SK-N-SH (cell line): ENCODE data around the gene PFDN5. TPM values are rescaled to one million over a fixed set of nuclear protein-coding genes. Genes with fewer than 3 reads are reported as not detected.

Source experiments
- CTCF ChIA-PET: fragments of 300-600, 350-600 bp; formaldehyde crosslinking; extraction: SDS; loops from one replicate; lab custom pipeline; 2021; lab: Yijun Ruan, JAX
- POLR2A ChIA-PET: fragments of 350-600 bp; sonication (Branson Sonifier 250); formaldehyde crosslinking; extraction: SDS; loops from one replicate; lab custom pipeline; 2020; ENCODE audit warnings: antibody characterized with exemption, inconsistent platforms; lab: Yijun Ruan, JAX
- DNase-seq: peaks from one replicate; pipeline ENCODE4 v3.0.0; 2012
- H2AFZ ChIP-seq: fragments of 200-600 bp; sonication (generic); 2 replicates; pipeline ENCODE4 v1.8.1; 2016; ENCODE audit warnings: antibody characterized with exemption, mild to moderate bottlenecking, low read depth
- H3F3A ChIP-seq: fragments of 200-600 bp; sonication (generic); replicated peaks from 2 replicates; pipeline ENCODE3; 2016; ENCODE audit warnings: antibody characterized with exemption, mild to moderate bottlenecking; ENCODE audit not compliant: insufficient read depth
- H3K27ac ChIP-seq, 2 experiments: fragments of 200-500 bp in 1 of 2; fragments of 200-600 bp in 1 of 2; sonication (Bioruptor generic) in 1 of 2; sonication (generic), shearing (Covaris generic) in 1 of 2; 2 replicates each; pipeline versions ENCODE4 v1.5.1 to v1.6.1; 2014 to 2016; ENCODE audit warnings: low read depth in 2 of 2, inconsistent platforms in 1 of 2, low read length in 1 of 2, mild to moderate bottlenecking in 1 of 2, mixed read lengths in 1 of 2
- H3K27me3 ChIP-seq: fragments of 200-600 bp; sonication (generic), shearing (Covaris generic); 2 replicates; pipeline ENCODE4 v1.6.1; 2016; ENCODE audit warnings: mixed run types; ENCODE audit not compliant: insufficient read depth
- H3K36me3 ChIP-seq, 2 experiments: fragments of 200-500 bp in 1 of 2; fragments of 200-600 bp in 1 of 2; sonication (Bioruptor generic) in 1 of 2; sonication (generic) in 1 of 2; replicated peaks in 1 of 2; 2 replicates each; pipeline versions ENCODE3 to v1.5.1; 2014 to 2016; ENCODE audit warnings: low read length in 1 of 2, mild to moderate bottlenecking in 1 of 2; ENCODE audit not compliant: insufficient read depth in 2 of 2, control insufficient read depth in 1 of 2
- H3K4me1 ChIP-seq, 2 experiments: fragments of 200-500 bp in 1 of 2; fragments of 200-600 bp in 1 of 2; sonication (Bioruptor generic) in 1 of 2; sonication (generic), shearing (Covaris generic) in 1 of 2; 2 replicates each; pipeline versions ENCODE4 v1.5.1 to v1.6.1; 2014 to 2016; ENCODE audit warnings: low read depth in 1 of 2, low read length in 1 of 2, mixed run types in 1 of 2; ENCODE audit not compliant: insufficient read depth in 2 of 2, control insufficient read depth in 1 of 2
- H3K4me2 ChIP-seq: fragments of 200-600 bp; sonication (generic), shearing (Covaris generic); 2 replicates; pipeline ENCODE4 v1.6.1; 2017; ENCODE audit warnings: mixed run types
- H3K4me3 ChIP-seq, 2 experiments: fragments of 200-500 bp in 1 of 2; fragments of 200-600 bp in 1 of 2; sonication (Bioruptor generic) in 1 of 2; sonication (generic), shearing (Covaris generic) in 1 of 2; 2 replicates each; pipeline versions ENCODE4 v1.5.1 to v1.8.1; 2014 to 2016; ENCODE audit warnings: low read depth in 2 of 2, inconsistent platforms in 1 of 2, low read length in 1 of 2, mild to moderate bottlenecking in 1 of 2, mixed read lengths in 1 of 2, moderate library complexity in 1 of 2
- H3K79me2 ChIP-seq: fragments of 200-600 bp; sonication (generic); 2 replicates; pipeline ENCODE4 v1.8.1; 2017; ENCODE audit warnings: mild to moderate bottlenecking; ENCODE audit not compliant: insufficient read depth
- H3K9ac ChIP-seq: fragments of 200-600 bp; sonication (generic); 2 replicates; pipeline ENCODE4 v1.6.1; 2017; ENCODE audit warnings: mixed run types
- H3K9me2 ChIP-seq: fragments of 200-600 bp; sonication (generic); 2 replicates; pipeline ENCODE4 v1.6.1; 2017; ENCODE audit warnings: mixed run types
- H3K9me3 ChIP-seq: fragments of 200-600 bp; sonication (generic); 2 replicates; pipeline ENCODE4 v1.6.1; 2017; ENCODE audit warnings: mixed run types, mild to moderate bottlenecking, moderate library complexity
- H4K20me1 ChIP-seq: fragments of 200-600 bp; sonication (generic); 2 replicates; pipeline ENCODE4 v1.6.1; 2017; ENCODE audit warnings: mild to moderate bottlenecking, mixed run types; ENCODE audit not compliant: insufficient read depth
- EP300 ChIP-seq, 2 experiments: IDR thresholded peaks; 2 replicates each; pipeline versions ENCODE4 v1.4.0 to v1.6.1; 2012; ENCODE audit warnings: borderline replicate concordance in 1 of 2, low read depth in 1 of 2, low read length in 1 of 2
- FOSL2 ChIP-seq: IDR thresholded peaks from 2 replicates; pipeline ENCODE4 v1.4.0; 2012; ENCODE audit warnings: low read depth, mild to moderate bottlenecking, moderate library complexity, borderline replicate concordance
- FOXJ3 ChIP-seq: sonication (generic); formaldehyde crosslinking; IDR thresholded peaks from 2 replicates; pipeline ENCODE4 v1.5.1; 2020; ENCODE audit warnings: mild to moderate bottlenecking, missing genetic modification reagents
- FOXM1 ChIP-seq: IDR thresholded peaks from 2 replicates; pipeline ENCODE4 v1.4.0; 2012; ENCODE audit warnings: low read depth, mild to moderate bottlenecking
- JUND ChIP-seq: IDR thresholded peaks from 2 replicates; pipeline ENCODE4 v1.4.0; 2012
- NFIC ChIP-seq: IDR thresholded peaks from 2 replicates; pipeline ENCODE4 v1.4.0; 2012; ENCODE audit warnings: borderline replicate concordance
- POLR2AphosphoS5 ChIP-seq: IDR thresholded peaks from 2 replicates; pipeline ENCODE4 v1.6.1; 2012; ENCODE audit warnings: low read depth, low read length
- RAD21 ChIP-seq: IDR thresholded peaks from 2 replicates; pipeline ENCODE4 v1.6.1; 2012; ENCODE audit warnings: mild to moderate bottlenecking, low read length
- RFX5 ChIP-seq: IDR thresholded peaks from 2 replicates; pipeline ENCODE4 v1.6.1; 2012; ENCODE audit warnings: mild to moderate bottlenecking, improper control_type of control experiment, low read length
- RXRA ChIP-seq: IDR thresholded peaks from 2 replicates; pipeline ENCODE4 v1.4.0; 2012; ENCODE audit warnings: low read depth, mild to moderate bottlenecking, borderline replicate concordance
- SIN3A ChIP-seq: IDR thresholded peaks from 2 replicates; pipeline ENCODE4 v1.6.1; 2012; ENCODE audit warnings: low read depth, mild to moderate bottlenecking, low read length, moderate library complexity, borderline replicate concordance
- TAF1 ChIP-seq: IDR thresholded peaks from 2 replicates; pipeline ENCODE4 v1.6.1; 2012; ENCODE audit warnings: low read depth, mild to moderate bottlenecking, low read length, moderate library complexity, borderline replicate concordance
- TEAD4 ChIP-seq: IDR thresholded peaks from 2 replicates; pipeline ENCODE4 v1.4.0; 2012; ENCODE audit warnings: mild to moderate bottlenecking, borderline replicate concordance; ENCODE audit not compliant: insufficient read depth
- WGBS: methylation state at CpG from one replicate; pipeline ENCODE4 v1.1.6; 2017; ENCODE audit warnings: low lambda C conversion rate; 5-methylcytosine and 5-hydroxymethylcytosine counted together
- polyA plus RNA-seq, 3 experiments: library from polyadenylated mRNA; depleted of rRNA; stranded (reverse); fragments of >200 nt; gene quantifications; 2 replicates each; pipeline ENCODE4 v1.2.3, GENCODE V29; 2012
- TF ChIP-seq, protein P1 (sequence below): fragments of 200-600 bp; sonication (generic); IDR thresholded peaks from 2 replicates; pipeline ENCODE4 v1.6.1; 2017; ENCODE audit warnings: antibody characterized with exemption, mild to moderate bottlenecking, moderate library complexity
- TF ChIP-seq, protein P2 (sequence below): IDR thresholded peaks from 2 replicates; pipeline ENCODE4 v1.4.0; 2012; ENCODE audit warnings: low read depth, borderline replicate concordance
- TF ChIP-seq, protein P3 (sequence below): fragments of 150-350 bp; IDR thresholded peaks from 2 replicates; pipeline ENCODE4 v1.6.1; 2016; ENCODE audit warnings: mild to moderate bottlenecking, low read depth, low read length

Gene PFDN5
- polyA plus RNA-seq, 1 of the 3 experiments (the other 2 are of a cell fraction), result 1,198 TPM

DNA sequence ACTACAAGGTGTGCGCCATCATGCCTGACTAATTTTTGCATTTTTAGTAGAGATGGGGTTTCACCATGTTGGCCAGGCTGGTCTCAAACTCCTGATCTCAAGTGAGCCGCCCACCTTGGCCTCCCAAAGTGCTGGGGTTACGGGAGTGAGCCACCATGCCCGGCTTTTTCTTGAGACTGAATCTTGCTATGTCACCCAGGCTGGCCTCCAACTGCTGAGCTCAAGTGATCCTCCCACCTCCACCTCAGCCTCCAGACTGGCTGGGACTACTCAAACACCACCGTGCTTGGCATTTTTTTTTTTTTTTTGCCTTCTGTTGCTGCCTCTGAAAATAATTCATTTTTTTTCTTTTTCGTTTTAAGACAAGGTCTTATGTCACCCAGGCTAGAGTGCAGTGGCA is 35.5 kb upstream of the PFDN5 start:
- H3F3A ChIP-seq, result no peaks in the 10 kb centered on the region
- ChIA-PET POLR2A (no interaction called here), CTCF (interaction anchor here (2.4 to 14.0 kb wide), 2 partner anchors 8 to 47 kb away, joined by 9 to 223 read pairs; a partner anchor contains a TSS)
- 80% methylated on average over 5 of the region's 6 CpGs for WGBS
- no peaks in the 10 kb centered on the region for H4K20me1 ChIP-seq
- no peak overlapping the region for H3K9ac ChIP-seq
- H3K9me2 ChIP-seq, result no peaks in the 10 kb centered on the region
- H3K27ac ChIP-seq, result no peak overlapping the region
- no peaks in the 10 kb centered on the region for H3K4me1 ChIP-seq
- H3K4me2 ChIP-seq, result no peak overlapping the region
- no peak for DNase-seq
- no peak overlapping the region for H3K4me3 ChIP-seq
- peaks cover 4% of the 10 kb centered on the region; the same call in 1 of the 2 replicates for H3K79me2 ChIP-seq
- no peaks in the 10 kb centered on the region for H3K27me3 ChIP-seq
- H3K36me3 ChIP-seq, result no peaks in the 10 kb centered on the region
- no peak overlapping the region for H2AFZ ChIP-seq
- H3K9me3 ChIP-seq, result no peaks in the 10 kb centered on the region
- no peak for TF ChIP-seq RAD21
- TF ChIP-seq, protein P1, sequence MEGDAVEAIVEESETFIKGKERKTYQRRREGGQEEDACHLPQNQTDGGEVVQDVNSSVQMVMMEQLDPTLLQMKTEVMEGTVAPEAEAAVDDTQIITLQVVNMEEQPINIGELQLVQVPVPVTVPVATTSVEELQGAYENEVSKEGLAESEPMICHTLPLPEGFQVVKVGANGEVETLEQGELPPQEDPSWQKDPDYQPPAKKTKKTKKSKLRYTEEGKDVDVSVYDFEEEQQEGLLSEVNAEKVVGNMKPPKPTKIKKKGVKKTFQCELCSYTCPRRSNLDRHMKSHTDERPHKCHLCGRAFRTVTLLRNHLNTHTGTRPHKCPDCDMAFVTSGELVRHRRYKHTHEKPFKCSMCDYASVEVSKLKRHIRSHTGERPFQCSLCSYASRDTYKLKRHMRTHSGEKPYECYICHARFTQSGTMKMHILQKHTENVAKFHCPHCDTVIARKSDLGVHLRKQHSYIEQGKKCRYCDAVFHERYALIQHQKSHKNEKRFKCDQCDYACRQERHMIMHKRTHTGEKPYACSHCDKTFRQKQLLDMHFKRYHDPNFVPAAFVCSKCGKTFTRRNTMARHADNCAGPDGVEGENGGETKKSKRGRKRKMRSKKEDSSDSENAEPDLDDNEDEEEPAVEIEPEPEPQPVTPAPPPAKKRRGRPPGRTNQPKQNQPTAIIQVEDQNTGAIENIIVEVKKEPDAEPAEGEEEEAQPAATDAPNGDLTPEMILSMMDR, result no peak
- no peak for TF ChIP-seq RXRA
- no peak for TF ChIP-seq FOSL2
- no peak for TF ChIP-seq EP300 (IDR thresholded peaks at IDR 0.05; ENCODE audit: borderline replicate concordance in 1 of 2, low read depth in 1 of 2, low read length in 1 of 2)
- no peak for TF ChIP-seq TAF1
- no peak for TF ChIP-seq SIN3A
- TF ChIP-seq NFIC, result no peak
- no peak for TF ChIP-seq FOXM1
- TF ChIP-seq RFX5, result no peak
- no peak for TF ChIP-seq JUND
- no peak for TF ChIP-seq TEAD4
- no peak for TF ChIP-seq POLR2AphosphoS5

DNA sequence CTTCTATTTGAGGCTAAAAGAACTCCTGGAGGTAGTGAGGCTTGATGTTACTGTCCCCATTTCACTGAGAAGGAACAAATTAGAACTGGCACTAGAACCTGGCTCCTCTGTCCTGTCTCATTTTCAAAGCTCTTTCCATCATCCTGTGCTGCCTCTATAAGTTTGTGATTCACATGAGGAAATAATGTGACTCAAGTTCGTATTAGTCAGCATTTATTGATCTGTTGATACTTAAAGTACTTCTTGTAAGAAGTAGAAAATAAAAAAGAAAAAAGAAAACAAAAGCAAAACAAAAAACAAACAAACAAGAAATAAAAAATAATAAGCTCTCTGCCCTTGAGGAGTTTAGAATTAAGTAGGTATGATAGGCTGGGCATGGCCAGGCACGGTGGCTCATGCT is 29.6 kb upstream of the PFDN5 start:
- TF ChIP-seq FOSL2 (no peak), RFX5 (no peak), FOXJ3 (CRISPR knock-in tag) (no peak), EP300 (IDR thresholded peaks at IDR 0.05; ENCODE audit: borderline replicate concordance in 1 of 2, low read depth in 1 of 2, low read length in 1 of 2) (no peak)
- TF ChIP-seq, protein P2, sequence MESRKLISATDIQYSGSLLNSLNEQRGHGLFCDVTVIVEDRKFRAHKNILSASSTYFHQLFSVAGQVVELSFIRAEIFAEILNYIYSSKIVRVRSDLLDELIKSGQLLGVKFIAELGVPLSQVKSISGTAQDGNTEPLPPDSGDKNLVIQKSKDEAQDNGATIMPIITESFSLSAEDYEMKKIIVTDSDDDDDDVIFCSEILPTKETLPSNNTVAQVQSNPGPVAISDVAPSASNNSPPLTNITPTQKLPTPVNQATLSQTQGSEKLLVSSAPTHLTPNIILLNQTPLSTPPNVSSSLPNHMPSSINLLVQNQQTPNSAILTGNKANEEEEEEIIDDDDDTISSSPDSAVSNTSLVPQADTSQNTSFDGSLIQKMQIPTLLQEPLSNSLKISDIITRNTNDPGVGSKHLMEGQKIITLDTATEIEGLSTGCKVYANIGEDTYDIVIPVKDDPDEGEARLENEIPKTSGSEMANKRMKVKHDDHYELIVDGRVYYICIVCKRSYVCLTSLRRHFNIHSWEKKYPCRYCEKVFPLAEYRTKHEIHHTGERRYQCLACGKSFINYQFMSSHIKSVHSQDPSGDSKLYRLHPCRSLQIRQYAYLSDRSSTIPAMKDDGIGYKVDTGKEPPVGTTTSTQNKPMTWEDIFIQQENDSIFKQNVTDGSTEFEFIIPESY, result no peak
- TF ChIP-seq, protein P3, sequence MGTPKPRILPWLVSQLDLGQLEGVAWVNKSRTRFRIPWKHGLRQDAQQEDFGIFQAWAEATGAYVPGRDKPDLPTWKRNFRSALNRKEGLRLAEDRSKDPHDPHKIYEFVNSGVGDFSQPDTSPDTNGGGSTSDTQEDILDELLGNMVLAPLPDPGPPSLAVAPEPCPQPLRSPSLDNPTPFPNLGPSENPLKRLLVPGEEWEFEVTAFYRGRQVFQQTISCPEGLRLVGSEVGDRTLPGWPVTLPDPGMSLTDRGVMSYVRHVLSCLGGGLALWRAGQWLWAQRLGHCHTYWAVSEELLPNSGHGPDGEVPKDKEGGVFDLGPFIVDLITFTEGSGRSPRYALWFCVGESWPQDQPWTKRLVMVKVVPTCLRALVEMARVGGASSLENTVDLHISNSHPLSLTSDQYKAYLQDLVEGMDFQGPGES, result no peak
- H2AFZ ChIP-seq, result no peak overlapping the region
- CTCF ChIA-PET, result interaction anchor here (1.1 to 14.0 kb wide), 5 partner anchors 14 to 167 kb away, joined by 5 to 223 read pairs (median 46); a partner anchor contains a TSS
- no peak overlapping the region for H3K27ac ChIP-seq
- no peaks in the 10 kb centered on the region for H3K27me3 ChIP-seq
- no peaks in the 10 kb centered on the region for H3F3A ChIP-seq
- H4K20me1 ChIP-seq, result no peaks in the 10 kb centered on the region
- H3K9me2 ChIP-seq, result no peaks in the 10 kb centered on the region
- no peaks in the 10 kb centered on the region for H3K9me3 ChIP-seq
- peaks cover 27% of the 10 kb centered on the region for H3K79me2 ChIP-seq
- WGBS, result 73% methylated on average over 2 of the region's 2 CpGs
- H3K4me2 ChIP-seq, result no peak overlapping the region
- no peak overlapping the region for H3K4me3 ChIP-seq
- H3K9ac ChIP-seq, result no peak overlapping the region
- H3K4me1 ChIP-seq, result peaks cover 5 to 21% of the 10 kb centered on the region in 2 experiments; a peak in 2 of 4 replicates
- DNase-seq, result no peak
- POLR2A ChIA-PET, result no interaction called here
- H3K36me3 ChIP-seq, result no peaks in the 10 kb centered on the region
